GM12878 (cell line): ENCODE measurements around the gene RXFP1. TPM values are rescaled to one million over a fixed set of nuclear protein-coding genes. Genes with fewer than 3 reads are reported as not detected.

Source experiments
- ATAC-seq: fragments of 200-7000 bp; cut with Tn5 transposase; 3 replicates; pipeline ENCODE4 v1.9.1; 2020; ENCODE audit warnings: mild to moderate bottlenecking, moderate library complexity
- BruUV-seq: library from RNA; stranded (reverse); fragments of 400-500 nt; replicated peaks from 2 replicates; lab custom pipeline; 2021; lab: Mats Ljungman, UMichigan
- CTCF ChIA-PET: fragments of 300-600 bp; sonication (Branson Sonifier 250); formaldehyde crosslinking; extraction: SDS; loops from one replicate; lab custom pipeline; 2021; ENCODE audit warnings: inconsistent platforms; lab: Yijun Ruan, JAX
- POLR2A ChIA-PET: fragments of 350-600 bp; formaldehyde crosslinking; extraction: SDS; loops from one replicate; lab custom pipeline; 2021; ENCODE audit warnings: inconsistent platforms; lab: Charles Lee
- RAD21 ChIA-PET: fragments of 300-600 bp; sonication (Branson Sonifier 250); formaldehyde crosslinking; loops from one replicate; lab custom pipeline; 2023; ENCODE audit warnings: antibody characterized with exemption; ENCODE audit not compliant: unreplicated experiment; lab: Charles Lee
- SMC1A ChIA-PET: fragments of 300-600 bp; sonication (Branson Sonifier 250); formaldehyde crosslinking; loops from one replicate; lab custom pipeline; 2023; ENCODE audit not compliant: unreplicated experiment, uncharacterized antibody; lab: Charles Lee
- DNase-seq: peaks from one replicate; pipeline ENCODE4 v3.0.0-alpha.2; 2011; ENCODE audit warnings: low read depth, low spot score
- FAIRE-seq: peaks from 3 replicates; lab custom pipeline; 2011; peaks lifted over from hg19 to GRCh38; lab: Jason Lieb, UNC
- H2AFZ ChIP-seq: 2 replicates; pipeline ENCODE4 v1.6.0; 2011; ENCODE audit warnings: low read depth, low read length, control low read depth; ENCODE audit not compliant: control insufficient read depth
- H3K27ac ChIP-seq: 2 replicates; pipeline ENCODE4 v1.5.1; 2011; ENCODE audit warnings: control low read depth; ENCODE audit not compliant: control insufficient read depth, insufficient read depth
- H3K27me3 ChIP-seq, 2 experiments: replicated peaks in 1 of 2; 2 replicates each; pipeline versions ENCODE4 v1.6.0 to v1.6.1; 2011; ENCODE audit warnings: low read length in 1 of 2; ENCODE audit not compliant: control insufficient read depth in 2 of 2, insufficient read depth in 2 of 2
- H3K36me3 ChIP-seq, 2 experiments: 2 replicates each; pipeline ENCODE4 v1.5.1; 2011; ENCODE audit warnings: low read length in 1 of 2; ENCODE audit not compliant: control insufficient read depth in 2 of 2, insufficient read depth in 2 of 2
- H3K4me1 ChIP-seq: 2 replicates; pipeline ENCODE4 v1.6.1; 2011; ENCODE audit warnings: mild to moderate bottlenecking, low read length, moderate library complexity, mixed read lengths; ENCODE audit not compliant: control insufficient read depth, insufficient read depth
- H3K4me2 ChIP-seq: 2 replicates; pipeline ENCODE4 v1.6.0; 2011; ENCODE audit warnings: control low read depth; ENCODE audit not compliant: control insufficient read depth, insufficient read depth
- H3K4me3 ChIP-seq: fragments of 200-600 bp; sonication (generic); 2 replicates; pipeline ENCODE4 v1.5.1; 2016
- H3K79me2 ChIP-seq: 2 replicates; pipeline ENCODE4 v1.6.0; 2011; ENCODE audit warnings: low read length; ENCODE audit not compliant: control insufficient read depth, insufficient read depth
- H3K9ac ChIP-seq: 2 replicates; pipeline ENCODE4 v1.8.0; 2011; ENCODE audit warnings: low read length, control low read depth, mixed read lengths; ENCODE audit not compliant: control insufficient read depth, insufficient read depth
- H3K9me3 ChIP-seq: replicated peaks from 3 replicates; pipeline ENCODE4 v1.5.1; 2011; ENCODE audit warnings: mild to moderate bottlenecking, low read length; ENCODE audit not compliant: control insufficient read depth, insufficient read depth
- H4K20me1 ChIP-seq: 2 replicates; pipeline ENCODE4 v1.6.0; 2011; ENCODE audit not compliant: control insufficient read depth, insufficient read depth
- BCL11A ChIP-seq: IDR thresholded peaks from 2 replicates; pipeline ENCODE4 v1.6.1; 2011; ENCODE audit warnings: low read depth, low read length
- CTCF ChIP-seq, 3 experiments: IDR thresholded peaks in 2 of 3; conservative IDR thresholded peaks in 1 of 3; 2 replicates each; pipeline ENCODE4 v1.5.1; 2011; ENCODE audit warnings: low read depth in 3 of 3, low read length in 3 of 3, mild to moderate bottlenecking in 3 of 3, control low read depth in 2 of 3, moderate library complexity in 2 of 3, inconsistent platforms in 1 of 3, mixed read lengths in 1 of 3; ENCODE audit not compliant: control insufficient read depth in 2 of 3, insufficient read depth in 1 of 3; ENCODE audit errors: extremely low read depth in 1 of 3
- MEF2A ChIP-seq: IDR thresholded peaks from 2 replicates; pipeline ENCODE4 v1.6.1; 2011; ENCODE audit warnings: low read depth, mild to moderate bottlenecking, low read length, moderate library complexity; ENCODE audit not compliant: insufficient read depth
- POU2F2 ChIP-seq: IDR thresholded peaks from 3 replicates; pipeline ENCODE4 v1.6.1; 2011; ENCODE audit warnings: low read depth, mild to moderate bottlenecking, low read length, borderline replicate concordance
- WGBS: methylation state at CpG from one replicate; pipeline ENCODE4 v1.1.6; 2016; ENCODE audit warnings: low lambda C conversion rate; ENCODE audit not compliant: insufficient replicate concordance, insufficient coverage; ENCODE audit errors: missing lambda C conversion rate; 5-methylcytosine and 5-hydroxymethylcytosine counted together
- in situ Hi-C: fragments of 300-500 bp; cut with MboI; formaldehyde crosslinking; loops from 9 replicates; pipeline ENCODE4 v1.14.3; 2018; ENCODE audit warnings: mixed read lengths
- intact Hi-C: fragments of 100-400 bp; cut with micrococcal nuclease; formaldehyde crosslinking; loops from one replicate; pipeline ENCODE4 v1.14.2; 2022; ENCODE audit not compliant: unreplicated experiment
- polyA plus RNA-seq, 11 experiments: library from polyadenylated mRNA; depleted of rRNA in 4 of 11; unstranded in 6 of 11; stranded (reverse) in 5 of 11; fragments of >200 nt; fragmentation: Nextera tagmentation in 4 of 11; fragmentation: Illumina TruSeq in 1 of 11; extraction: Ambion mirVana in 4 of 11; extraction: Trizol in 1 of 11; gene quantifications; 1 replicate in 1 of 11; 2 replicates in 10 of 11; pipeline versions ENCODE4 v1.2.1 to v1.2.3, GENCODE V29; 2011 to 2016; ENCODE audit warnings: inconsistent platforms in 2 of 11, missing spikeins in 2 of 11, low read depth in 1 of 11
- total RNA-seq, 4 experiments: library from RNA; depleted of rRNA in 3 of 4; stranded (reverse); fragments of >200 nt in 3 of 4; fragmentation: Illumina TruSeq in 1 of 4; extraction: Trizol in 1 of 4; gene quantifications; 2 replicates each; pipeline versions ENCODE4 v1.2.1 to v1.2.3, GENCODE V29; 2013 to 2021
- TF ChIP-seq, protein P1 (sequence below): fragments of 450-650 bp; IDR thresholded peaks from 2 replicates; pipeline ENCODE4 v1.6.1; 2016; ENCODE audit warnings: mild to moderate bottlenecking, moderate library complexity, borderline replicate concordance

RXFP1 gene
- total and polyA plus RNA-seq, 10 of the 15 experiments (the other 5 are each of a cell fraction or from before 2014, with no cell fraction given) = 0.12 TPM; not detected in 9

GRCh38 chr4:158588777-158589176 lies 67.1 kb downstream of the RXFP1 start:
- no peak overlapping the region for H3K4me3 ChIP-seq
- BruUV-seq = no TSS peak
- no peaks in the 10 kb centered on the region for H3K79me2 ChIP-seq
- intact Hi-C loops (no loop called here), in situ Hi-C loops (no loop called here)
- no peak for FAIRE-seq
- no peak overlapping the region for H3K4me2 ChIP-seq
- no peaks in the 10 kb centered on the region for H3K4me1 ChIP-seq
- H3K27ac ChIP-seq = no peak overlapping the region
- 10% methylated on average over 5 of the region's 5 CpGs for WGBS
- ChIA-PET CTCF (no interaction called here), SMC1A (interaction anchor here (1.3 kb wide), 1 partner anchor 14 kb away, joined by 3 read pairs; no protein-coding TSS in a partner anchor), RAD21 (no interaction called here), POLR2A (no interaction called here)
- no peaks in the 10 kb centered on the region; the same call in 2 of the 3 replicates for H3K9me3 ChIP-seq
- no peak for TF ChIP-seq MEF2A
- TF ChIP-seq, protein P1, sequence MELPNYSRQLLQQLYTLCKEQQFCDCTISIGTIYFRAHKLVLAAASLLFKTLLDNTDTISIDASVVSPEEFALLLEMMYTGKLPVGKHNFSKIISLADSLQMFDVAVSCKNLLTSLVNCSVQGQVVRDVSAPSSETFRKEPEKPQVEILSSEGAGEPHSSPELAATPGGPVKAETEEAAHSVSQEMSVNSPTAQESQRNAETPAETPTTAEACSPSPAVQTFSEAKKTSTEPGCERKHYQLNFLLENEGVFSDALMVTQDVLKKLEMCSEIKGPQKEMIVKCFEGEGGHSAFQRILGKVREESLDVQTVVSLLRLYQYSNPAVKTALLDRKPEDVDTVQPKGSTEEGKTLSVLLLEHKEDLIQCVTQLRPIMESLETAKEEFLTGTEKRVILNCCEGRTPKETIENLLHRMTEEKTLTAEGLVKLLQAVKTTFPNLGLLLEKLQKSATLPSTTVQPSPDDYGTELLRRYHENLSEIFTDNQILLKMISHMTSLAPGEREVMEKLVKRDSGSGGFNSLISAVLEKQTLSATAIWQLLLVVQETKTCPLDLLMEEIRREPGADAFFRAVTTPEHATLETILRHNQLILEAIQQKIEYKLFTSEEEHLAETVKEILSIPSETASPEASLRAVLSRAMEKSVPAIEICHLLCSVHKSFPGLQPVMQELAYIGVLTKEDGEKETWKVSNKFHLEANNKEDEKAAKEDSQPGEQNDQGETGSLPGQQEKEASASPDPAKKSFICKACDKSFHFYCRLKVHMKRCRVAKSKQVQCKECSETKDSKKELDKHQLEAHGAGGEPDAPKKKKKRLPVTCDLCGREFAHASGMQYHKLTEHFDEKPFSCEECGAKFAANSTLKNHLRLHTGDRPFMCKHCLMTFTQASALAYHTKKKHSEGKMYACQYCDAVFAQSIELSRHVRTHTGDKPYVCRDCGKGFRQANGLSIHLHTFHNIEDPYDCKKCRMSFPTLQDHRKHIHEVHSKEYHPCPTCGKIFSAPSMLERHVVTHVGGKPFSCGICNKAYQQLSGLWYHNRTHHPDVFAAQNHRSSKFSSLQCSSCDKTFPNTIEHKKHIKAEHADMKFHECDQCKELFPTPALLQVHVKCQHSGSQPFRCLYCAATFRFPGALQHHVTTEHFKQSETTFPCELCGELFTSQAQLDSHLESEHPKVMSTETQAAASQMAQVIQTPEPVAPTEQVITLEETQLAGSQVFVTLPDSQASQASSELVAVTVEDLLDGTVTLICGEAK = no peak
- TF ChIP-seq POU2F2 = no peak
- no peak for TF ChIP-seq BCL11A
- no peak for TF ChIP-seq CTCF (IDR thresholded peaks at IDR 0.05 in 2 of 3, conservative IDR thresholded peaks at IDR 0.05 in 1 of 3; ENCODE audit: control insufficient read depth in 2 of 3, extremely low read depth in 1 of 3, insufficient read depth in 1 of 3, low read depth in 3 of 3, low read length in 3 of 3)
- DNase-seq = no peak
- no peaks in the 10 kb centered on the region for H3K36me3 ChIP-seq
- no peak overlapping the region for H3K9ac ChIP-seq
- no peaks in the 10 kb centered on the region for H4K20me1 ChIP-seq
- H3K27me3 ChIP-seq = no peaks in the 10 kb centered on the region
- no peak for ATAC-seq
- H2AFZ ChIP-seq = no peak overlapping the region
